Endothelial cell of umbilical vein (primary cell): Measurements from ENCODE around the gene ANGPTL2.
"Not testable (repeated sequence)": the region's sequence is repeated elsewhere in the genome, so short reads cannot be mapped to it uniquely, and the experiment has no call there.

Source experiments
- CTCF ChIP-seq, 2 donors: IDR thresholded peaks; 1 replicate in 1 of 2; 2 replicates in 1 of 2; pipeline ENCODE4 v1.5.1; 2011; ENCODE audit warnings: low read length in 2 of 2, mild to moderate bottlenecking in 2 of 2, moderate library complexity in 2 of 2, control low read depth in 1 of 2, inconsistent platforms in 1 of 2, low read depth in 1 of 2; ENCODE audit not compliant: insufficient read depth in 1 of 2; ENCODE audit errors: extremely low read depth in 1 of 2
- EZH2 ChIP-seq: IDR thresholded peaks from 2 replicates; pipeline ENCODE4 v1.6.1; 2012; ENCODE audit warnings: borderline replicate concordance, low read depth, mild to moderate bottlenecking, moderate library complexity, low read length, inconsistent platforms; ENCODE audit not compliant: severe bottlenecking
- GATA2 ChIP-seq: IDR thresholded peaks from 2 replicates; pipeline ENCODE4 v1.7.0; 2011; ENCODE audit warnings: low read depth, mild to moderate bottlenecking, moderate library complexity, mixed read lengths, low read length; ENCODE audit not compliant: insufficient read length, insufficient read depth
- JUN ChIP-seq: IDR thresholded peaks from 2 replicates; pipeline ENCODE4 v1.6.1; 2011; ENCODE audit warnings: borderline replicate concordance, low read depth; ENCODE audit not compliant: insufficient read length, insufficient read depth
- MAX ChIP-seq: IDR thresholded peaks from 2 replicates; pipeline ENCODE4 v1.6.1; 2011; ENCODE audit not compliant: insufficient read depth, insufficient read length
- MYC ChIP-seq: IDR thresholded peaks from one replicate; pipeline ENCODE4 v1.6.1; 2011; ENCODE audit warnings: mild to moderate bottlenecking, low read depth, low read length
- POLR2A ChIP-seq: IDR thresholded peaks from 2 replicates; pipeline ENCODE4 v1.6.1; 2012; ENCODE audit warnings: low read depth, mild to moderate bottlenecking, control low read depth, low read length
- POLR2AphosphoS5 ChIP-seq: IDR thresholded peaks from 2 replicates; pipeline ENCODE4 v1.6.1; 2012; ENCODE audit warnings: low read depth, mild to moderate bottlenecking, control low read depth, low read length, moderate library complexity; ENCODE audit not compliant: insufficient read depth

GRCh38 chr9:127146841-127147240 is 24.4 kb upstream of the ANGPTL2 start:
- TF ChIP-seq POLR2A; CTCF (IDR thresholded peaks at IDR 0.05; ENCODE audit: extremely low read depth in 1 of 2, insufficient read depth in 1 of 2, low read depth in 1 of 2, low read length in 2 of 2); EZH2; POLR2AphosphoS5; MYC; JUN; MAX; GATA2: not testable (repeated sequence)
